AG09309 (cell line): ENCODE results near the gene SPATA9.

ENCODE experiments used
- DNase-seq: peaks from one replicate; pipeline ENCODE4 v3.0.0-alpha.2; 2010; ENCODE audit warnings: low read depth
- H3K4me3 ChIP-seq: 2 replicates; pipeline ENCODE4 v1.5.1; 2011; ENCODE audit warnings: mild to moderate bottlenecking, low read depth, low read length, moderate library complexity; ENCODE audit not compliant: control insufficient read depth
- CTCF ChIP-seq: IDR thresholded peaks from 2 replicates; pipeline ENCODE4 v1.5.1; 2011; ENCODE audit warnings: mild to moderate bottlenecking, low read depth, low read length, inconsistent platforms; ENCODE audit not compliant: insufficient read depth, control insufficient read depth; ENCODE audit errors: missing control alignments

SPATA9 gene

GRCh38 chr5:95728494-95729114 lies 45.8 kb upstream of the SPATA9 start:
- DNase-seq, result no peak
- TF ChIP-seq CTCF, result no peak
- H3K4me3 ChIP-seq, result no peak overlapping the region

DNA sequence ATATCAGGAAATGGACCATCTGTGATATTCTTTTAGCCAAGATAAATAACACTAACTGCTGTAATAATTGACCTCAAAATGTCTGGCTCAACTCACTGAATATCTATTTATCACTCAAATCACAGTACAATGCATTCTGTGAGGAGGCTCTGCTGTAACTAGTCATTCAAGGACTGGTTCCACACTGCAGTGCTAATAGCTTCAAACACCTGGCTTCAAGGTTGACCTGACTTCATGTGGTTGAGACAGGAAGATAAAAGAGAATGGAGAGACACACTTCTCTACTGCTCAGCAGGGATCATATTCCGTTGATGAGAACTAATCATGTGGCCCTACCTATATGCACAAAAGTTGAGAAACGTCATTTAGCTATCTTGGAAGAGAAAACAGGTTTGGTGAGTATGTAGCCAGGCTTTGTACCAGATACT lies 45.0 kb upstream of the SPATA9 start:
- no peak for DNase-seq
- no peak overlapping the region for H3K4me3 ChIP-seq
- no peak for TF ChIP-seq CTCF

DNA sequence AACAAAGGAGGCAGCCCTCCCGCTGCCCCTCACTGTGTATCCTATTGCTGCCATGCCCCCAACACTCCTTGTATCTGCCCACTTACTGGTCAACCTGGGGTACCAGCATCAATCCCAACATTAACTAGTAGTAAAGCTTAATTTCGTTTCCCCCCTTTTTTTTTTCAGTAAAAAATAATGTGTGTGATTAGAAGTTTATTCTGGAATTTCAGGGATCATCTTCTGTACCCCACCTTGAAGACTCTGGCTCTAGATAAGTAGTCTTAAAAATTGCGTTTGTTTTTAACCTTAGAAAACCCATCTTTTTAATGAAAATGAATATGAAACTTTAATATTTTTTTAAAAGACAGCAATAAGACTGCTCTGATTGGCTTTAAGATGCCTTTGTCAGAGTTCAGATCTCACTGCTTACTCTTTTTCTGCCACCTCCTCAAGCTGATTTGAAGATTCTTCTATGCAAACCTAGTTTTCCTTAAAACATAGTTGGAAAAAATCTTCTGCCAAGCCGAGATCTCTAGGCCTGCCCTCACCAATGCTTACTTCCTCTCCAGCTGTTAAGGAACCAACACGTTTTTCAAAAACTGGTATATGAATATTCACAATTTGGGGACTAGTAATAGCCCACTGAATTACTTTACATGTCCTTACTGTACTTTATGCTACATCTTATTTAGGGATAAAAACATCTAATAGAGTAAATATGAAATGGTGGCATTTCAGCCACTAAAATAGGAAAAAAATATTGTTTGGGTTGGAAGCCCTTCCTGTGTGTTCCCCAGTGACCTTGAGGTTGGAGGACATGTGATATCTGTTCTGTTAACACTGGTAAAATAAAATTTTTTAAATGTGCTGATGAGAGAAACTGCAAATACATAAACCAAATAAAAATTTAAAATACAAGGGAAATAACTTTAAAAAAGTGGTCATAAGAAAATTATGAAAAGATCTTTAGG lies 44.3 kb upstream of the SPATA9 start:
- TF ChIP-seq CTCF, result no peak
- no peak overlapping the region for H3K4me3 ChIP-seq
- no peak for DNase-seq

GRCh38 chr5:95725937-95726810 lies 43.4 kb upstream of the SPATA9 start:
- no peak overlapping the region for H3K4me3 ChIP-seq
- TF ChIP-seq CTCF, result no peak
- peak; percentile 54 for DNase-seq

- TF ChIP-seq CTCF, result no peak
- no peak overlapping the region for H3K4me3 ChIP-seq
- DNase-seq, result no peak
Observed at GRCh38 chr5:95725071-95725820, 42.5 kb upstream of the SPATA9 start.
